GM19397 (cell line): ENCODE measurements around the gene SAMHD1.
"Not testable (repeated sequence)": the region's sequence is repeated elsewhere in the genome, so short reads cannot be mapped to it uniquely, and the experiment has no call there.

Experiments used
- ATAC-seq: cut with Tn5 transposase; IDR thresholded peaks from one replicate; pipeline ENCODE4 v1.9.1; 2021; ENCODE audit warnings: mild to moderate bottlenecking, moderate library complexity; ENCODE audit not compliant: unreplicated experiment

Gene SAMHD1

DNA sequence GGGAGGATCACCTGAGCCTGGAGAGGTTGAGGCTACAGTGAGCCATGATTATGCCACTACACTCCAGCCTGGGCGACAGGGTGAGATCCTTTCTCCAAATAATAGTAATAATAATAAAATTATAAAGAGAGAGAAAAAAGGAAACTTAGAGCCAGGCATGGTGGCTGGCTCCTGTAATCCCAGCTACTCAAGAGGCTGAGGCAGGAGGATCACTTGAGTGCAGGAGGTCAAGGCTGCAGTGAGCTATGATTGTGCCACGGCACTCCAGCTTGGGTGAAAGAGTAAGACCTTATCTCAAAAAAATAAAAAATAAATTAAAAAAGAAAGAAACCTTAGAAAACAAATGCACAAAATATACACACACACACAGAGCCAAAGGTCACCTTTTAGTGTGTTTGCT, 5.2 kb upstream of the SAMHD1 start:
- no peak for ATAC-seq

DNA sequence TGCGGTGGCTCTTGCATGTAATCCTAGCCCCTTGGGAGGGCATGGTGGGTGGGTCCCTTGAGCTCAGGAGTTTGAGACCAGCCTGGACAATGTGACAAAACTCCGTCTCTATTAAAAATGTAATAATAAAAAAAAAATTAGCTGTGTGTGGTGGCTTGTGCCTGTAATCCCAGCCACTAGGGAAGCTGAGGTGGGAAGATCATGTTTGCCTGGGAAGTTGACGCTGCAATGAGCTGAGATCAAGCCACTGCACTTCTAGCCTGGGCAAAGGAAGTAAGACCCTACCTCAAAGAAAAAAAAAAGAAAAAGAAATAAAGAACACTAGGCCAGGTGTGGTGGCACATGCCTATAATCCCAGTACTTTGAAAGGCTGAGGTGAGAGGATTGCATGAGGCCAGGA, 4.5 kb upstream of the SAMHD1 start:
- no peak for ATAC-seq

DNA sequence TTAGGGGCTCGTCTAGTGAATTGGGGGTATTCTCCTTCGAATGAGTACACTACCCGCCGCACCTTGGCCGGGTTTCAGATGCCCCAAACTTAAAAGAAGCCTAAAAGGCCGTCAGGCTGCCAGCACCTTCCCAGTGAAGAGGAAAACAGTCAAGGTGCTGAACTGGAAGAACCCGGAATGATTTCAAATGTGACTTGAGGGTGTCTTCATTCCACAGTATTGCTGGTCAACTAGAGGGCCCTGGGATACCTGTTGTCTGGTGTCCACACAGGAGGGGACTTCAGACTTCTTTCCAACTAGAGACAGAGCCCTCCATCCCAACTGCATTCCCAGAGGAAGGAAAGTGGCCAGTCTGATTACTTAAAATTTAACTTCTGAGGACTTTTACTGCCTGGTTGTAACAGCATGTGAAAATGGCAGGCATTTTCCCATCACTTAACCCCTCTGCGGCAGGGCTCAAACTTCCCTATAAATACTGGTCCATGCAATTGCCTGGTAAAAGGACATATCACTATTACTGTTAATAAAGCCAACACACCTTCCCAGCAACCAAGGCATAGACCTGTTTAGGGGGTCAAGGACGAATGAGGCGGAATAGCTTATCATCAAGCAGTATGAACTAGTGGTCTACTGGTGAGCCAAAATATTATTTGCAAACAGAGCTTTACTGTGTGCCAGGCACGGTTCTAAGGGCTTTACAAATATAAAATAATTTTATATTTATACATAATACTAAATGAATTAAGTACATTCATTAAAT, 651 bp upstream of the SAMHD1 start:
- no peak for ATAC-seq

DNA sequence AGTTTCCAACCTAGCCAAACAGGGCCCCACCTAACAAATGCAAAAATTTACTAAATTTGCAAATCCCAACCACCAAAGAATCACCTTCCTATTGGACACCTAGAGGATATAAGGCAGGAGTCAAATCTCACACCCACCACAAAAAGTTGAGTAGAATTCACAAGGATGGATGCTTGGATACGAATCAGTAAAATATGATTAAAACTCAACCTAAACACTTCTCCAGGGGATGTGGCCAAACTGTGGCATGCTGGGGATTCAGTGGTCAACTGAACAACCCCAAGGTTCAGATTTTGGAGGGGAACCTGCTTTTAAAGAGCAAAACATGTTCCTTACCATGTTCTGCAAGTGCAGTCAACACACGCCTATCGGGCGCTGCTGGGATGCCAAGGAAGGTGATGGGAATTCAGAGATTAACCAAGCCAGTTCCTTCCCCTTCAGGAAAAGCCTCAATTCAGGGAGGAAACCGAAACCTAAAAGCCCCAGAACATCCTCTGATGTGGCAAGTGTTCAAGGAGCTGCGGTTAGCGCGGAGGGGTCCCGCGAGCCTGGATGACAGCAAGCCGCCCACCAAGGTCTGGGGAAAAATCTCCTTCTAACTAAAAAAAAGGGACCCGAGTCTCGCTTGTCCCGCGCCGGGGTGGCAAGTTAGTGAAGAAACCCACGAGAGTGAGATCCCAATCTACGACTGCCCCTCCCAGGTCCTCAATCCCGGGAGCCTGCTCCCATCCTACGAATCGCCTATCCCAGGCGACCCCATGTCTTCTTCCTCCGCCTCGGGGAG, 902 bp downstream of the SAMHD1 start:
- no peak for ATAC-seq

DNA sequence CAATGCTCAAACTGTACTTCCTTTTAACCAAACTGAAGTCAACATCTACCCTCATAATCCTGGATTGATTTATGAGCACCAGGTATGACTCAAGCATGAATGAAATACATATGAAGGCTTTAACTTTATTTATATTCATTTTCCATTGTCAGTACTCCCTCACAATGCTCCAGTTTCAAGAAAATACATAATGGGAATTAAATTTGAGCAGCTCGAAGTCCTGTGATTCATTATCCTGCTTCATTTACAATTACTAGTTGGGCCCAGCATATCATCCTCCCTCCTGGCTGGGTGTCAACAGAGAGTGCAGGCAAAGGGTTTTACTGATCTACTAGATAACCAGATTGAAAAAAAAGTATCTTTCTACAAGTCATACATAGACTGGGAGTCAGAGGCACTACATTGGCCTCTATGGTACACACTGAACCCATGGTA, 10.1 kb downstream of the SAMHD1 start:
- ATAC-seq: no peak

DNA sequence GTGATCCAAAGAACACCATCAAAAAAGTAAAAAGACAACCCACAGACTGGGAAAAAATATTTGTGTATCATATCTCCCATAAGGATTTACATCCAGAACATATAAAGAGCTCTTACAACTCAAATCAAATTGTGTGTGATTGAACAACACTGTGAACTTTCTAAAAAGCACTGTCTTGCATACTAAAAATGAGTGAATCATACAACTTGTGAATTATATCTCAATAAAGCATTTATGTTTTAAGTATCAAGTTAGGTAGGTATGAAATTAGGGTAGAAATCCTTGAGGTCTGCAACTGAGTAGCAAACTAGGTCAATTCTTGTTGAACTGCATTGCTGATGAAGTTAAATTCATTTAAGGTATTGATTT, 14.1 kb downstream of the SAMHD1 start:
- no peak for ATAC-seq

DNA sequence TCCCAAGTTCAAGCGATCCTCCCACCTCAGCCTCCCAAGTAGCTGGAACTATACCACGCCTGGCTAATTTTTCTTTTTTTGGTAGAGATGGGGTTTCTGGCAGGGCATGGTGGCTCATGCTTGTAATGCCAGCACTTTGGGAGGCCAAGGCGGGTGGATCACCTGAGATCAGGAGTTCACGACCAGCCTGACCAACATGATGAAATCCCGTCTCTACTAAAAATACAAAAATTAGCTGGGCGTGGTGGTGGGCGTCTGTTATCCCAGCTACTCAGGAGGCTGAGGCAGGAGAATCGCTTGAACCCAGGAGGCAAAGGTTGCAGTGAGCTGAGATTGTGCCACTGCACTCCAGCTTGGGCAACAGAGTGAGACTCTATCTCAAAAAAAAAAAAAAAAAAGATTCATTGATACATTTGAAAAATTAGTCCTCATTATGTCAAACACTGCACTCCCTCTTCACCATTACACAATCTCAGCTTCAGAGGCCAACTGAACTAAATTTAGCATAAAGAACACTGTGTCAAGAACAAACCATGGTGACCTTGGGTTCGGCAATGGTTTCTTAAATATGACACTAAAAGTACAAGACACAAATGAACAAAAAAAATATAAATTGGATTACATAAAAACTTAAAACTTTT, 14.6 kb downstream of the SAMHD1 start:
- not testable (repeated sequence) for ATAC-seq

DNA sequence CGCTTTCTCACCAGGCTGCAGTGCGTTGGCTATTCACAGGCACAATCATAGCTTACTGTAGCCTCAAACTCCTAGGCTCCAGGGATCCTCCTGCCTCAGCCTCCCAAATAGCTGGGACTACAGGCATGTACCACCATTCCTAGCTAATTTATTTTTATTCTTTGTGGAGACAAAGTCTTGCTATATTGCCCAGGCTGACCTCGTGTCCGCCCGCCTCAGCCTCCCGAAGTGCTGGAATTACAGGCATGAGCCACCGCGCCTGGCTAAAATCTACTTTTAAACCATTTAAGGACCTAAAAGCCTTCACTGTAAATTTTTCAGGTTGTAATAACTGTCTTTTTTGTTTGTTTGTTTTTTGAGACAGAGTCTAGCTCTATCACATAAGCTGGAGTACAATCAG, 15.2 kb downstream of the SAMHD1 start:
- ATAC-seq: no peak

DNA sequence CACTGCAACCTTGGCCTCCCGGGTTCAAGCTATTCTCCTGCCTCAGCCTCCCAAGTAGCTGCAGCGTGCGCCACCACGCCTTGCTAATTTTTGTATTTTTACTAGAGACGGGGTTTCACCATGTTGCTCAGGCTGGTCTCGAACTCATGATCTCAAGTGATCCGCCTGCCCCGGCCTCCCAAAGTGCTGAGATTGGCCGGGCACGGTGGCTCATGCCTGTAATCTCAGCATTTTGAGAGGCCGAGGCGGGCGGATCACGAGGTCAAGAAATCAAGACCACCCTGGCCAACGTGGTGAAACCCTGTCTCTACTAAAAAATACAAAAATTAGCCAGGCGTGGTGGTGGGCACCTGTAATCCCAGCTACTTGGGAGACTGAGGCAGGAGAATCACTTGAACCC, 17.9 kb downstream of the SAMHD1 start:
- ATAC-seq: not testable (repeated sequence)

DNA sequence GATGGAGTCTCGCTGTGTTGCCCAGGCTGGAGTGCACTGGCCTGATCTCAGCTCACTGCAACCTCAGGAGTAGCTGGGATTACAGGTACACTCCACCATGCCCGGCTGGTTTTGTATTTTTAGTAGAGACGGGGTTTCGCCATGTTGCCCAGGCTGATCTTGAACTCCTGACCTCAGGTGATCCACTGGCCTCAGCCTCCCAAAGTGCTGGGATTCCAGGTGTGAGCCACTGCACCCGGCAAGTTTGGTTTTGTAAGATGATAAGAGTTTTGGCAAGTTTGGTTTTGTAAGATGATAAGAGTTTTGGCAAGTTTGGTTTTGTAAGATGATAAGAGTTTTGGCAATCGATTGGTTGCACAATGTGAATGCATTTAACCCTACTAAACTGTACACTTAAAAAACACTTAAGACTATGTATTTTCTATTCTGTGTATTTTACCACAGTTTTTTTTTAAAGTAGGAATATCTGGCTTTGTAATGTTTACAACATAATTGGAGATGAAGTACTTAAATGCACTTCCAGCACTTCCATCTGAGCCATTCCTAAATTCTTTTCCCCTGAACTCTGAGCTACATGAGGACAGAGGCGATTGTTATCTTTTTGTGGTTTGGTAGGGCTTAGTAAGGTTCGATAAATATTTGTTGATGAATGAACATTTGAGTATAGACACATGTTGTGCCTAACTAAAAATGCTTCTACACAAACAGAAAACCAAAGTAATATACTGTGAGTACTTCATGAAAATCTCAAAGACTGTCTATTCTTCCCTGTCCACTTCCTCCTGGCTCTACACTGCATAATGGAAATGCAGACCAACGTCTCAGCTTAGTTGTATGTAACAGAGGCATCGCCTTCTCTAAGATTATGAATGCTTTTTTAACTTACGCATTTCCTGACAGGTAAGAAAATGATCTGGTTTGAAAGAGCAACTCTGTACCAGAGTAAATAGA, 18.8 kb downstream of the SAMHD1 start:
- ATAC-seq: no peak

DNA sequence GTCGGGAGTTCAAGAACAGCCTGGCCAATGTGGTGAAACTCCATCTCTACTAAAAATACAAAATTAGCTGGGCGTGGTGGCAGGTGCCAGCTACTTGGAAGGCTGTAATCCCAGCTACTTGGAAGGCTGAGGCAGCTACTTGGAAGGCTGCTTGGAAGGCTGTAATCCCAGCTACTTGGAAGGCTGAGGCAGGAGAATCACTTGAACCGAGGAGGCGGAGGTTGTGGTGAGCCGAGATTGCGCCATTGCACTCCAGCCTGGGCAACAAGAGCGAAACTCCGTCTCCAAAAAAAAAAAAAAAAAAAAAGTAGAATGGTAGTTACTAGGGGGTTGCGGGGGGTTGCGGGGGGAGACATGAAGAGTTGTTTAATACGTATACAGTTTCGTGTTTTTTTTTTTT, 19.4 kb downstream of the SAMHD1 start:
- not testable (repeated sequence) for ATAC-seq

DNA sequence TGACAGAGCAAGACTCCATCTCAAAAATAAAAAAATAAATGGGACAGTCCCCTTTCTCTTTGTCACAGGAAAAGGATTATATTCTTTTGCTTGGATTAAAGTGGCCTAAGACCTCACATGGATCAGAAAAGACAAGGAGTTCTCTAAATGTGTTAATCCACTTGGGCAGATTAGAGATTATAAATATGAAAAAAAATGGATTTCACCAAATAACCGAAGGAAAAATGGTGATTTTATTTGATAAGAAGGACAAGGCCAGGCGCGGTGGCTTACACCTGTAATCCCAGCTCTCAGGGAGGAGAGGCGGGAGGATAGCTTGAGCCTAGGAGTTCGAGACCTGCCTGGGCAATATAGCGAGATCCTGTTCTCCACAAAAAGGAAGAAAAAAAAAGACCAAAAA, 21.8 kb downstream of the SAMHD1 start:
- ATAC-seq: no peak

DNA sequence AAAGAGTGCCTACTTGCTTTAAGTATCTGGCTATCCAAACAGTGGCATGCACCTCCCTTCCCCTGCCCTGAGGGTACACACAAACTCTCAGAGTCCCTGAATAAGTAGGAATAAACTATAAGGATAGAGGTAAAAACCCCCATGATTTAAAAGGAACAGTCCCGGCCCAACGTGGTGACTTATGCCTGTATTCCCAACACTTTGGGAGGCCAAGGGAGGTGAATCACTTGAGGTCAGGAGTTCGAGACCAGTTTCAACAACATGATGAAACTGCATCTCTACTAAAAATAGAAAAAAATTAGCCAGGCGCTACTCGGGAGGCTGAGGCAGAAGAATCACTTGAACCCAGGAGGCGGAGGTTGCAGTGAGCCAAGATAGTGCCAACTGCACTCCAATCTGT, 22.2 kb downstream of the SAMHD1 start:
- ATAC-seq: no peak

DNA sequence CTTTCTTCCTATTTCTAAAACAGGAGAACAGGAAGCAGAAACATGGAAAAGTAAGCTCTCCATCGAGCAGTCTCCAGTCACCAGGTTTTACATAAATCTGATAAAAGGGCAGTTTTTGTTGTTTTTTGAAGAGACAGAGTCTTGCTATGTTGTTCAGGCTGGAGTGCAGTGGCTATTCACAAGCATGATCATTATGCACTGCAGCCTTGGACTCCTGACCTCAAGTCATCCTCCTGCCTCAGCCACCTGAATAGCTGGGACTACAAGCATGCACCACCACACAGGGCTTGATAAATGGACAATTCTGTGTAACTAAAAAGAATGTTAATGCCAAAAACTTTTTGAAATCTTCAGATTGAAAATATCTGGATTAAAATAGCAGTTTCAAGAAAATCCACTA, 23.8 kb downstream of the SAMHD1 start:
- no peak for ATAC-seq

DNA sequence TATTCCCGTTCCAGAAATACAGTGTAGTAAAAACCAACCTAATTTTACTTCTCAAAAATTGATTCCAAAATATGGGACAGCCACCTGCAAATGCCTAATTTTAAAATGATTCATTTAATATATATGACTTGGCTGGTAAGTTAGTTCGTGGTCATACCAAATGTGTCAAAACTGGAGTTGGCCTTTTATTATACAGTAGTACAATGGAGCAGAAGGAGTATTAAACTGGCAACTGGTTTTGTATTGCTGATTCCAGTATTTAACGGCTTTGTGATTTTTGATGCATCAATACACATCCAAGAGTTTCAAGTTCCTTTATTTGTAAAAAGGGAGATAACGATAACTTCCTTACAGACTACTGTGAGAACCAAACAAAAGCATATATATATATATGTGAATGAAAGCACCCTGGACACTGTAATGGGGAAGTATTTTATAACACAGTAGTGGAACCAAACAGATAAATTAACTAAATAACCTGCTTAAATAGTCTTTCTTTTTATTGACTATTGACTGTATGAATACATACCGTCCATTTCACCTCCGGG, 24.8 kb downstream of the SAMHD1 start:
- no peak for ATAC-seq

DNA sequence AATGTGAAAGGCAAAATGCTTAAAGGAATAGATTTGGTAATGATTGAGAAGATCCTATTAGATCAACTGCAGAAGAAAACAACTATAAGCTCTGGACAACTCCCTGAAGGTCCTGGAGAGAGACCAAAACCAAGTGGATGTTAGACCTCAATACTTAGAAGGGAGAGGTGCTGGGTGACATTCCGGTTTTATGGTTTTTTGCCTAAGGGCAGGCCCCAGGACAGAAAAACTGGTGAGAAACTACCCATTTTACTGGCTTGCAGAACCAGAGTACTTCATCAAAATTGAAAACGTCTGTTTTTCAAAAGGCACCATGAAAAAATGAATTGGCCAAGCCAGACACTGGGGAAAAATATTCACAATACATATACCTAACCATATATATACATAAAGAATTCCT, 26.3 kb downstream of the SAMHD1 start:
- no peak for ATAC-seq

DNA sequence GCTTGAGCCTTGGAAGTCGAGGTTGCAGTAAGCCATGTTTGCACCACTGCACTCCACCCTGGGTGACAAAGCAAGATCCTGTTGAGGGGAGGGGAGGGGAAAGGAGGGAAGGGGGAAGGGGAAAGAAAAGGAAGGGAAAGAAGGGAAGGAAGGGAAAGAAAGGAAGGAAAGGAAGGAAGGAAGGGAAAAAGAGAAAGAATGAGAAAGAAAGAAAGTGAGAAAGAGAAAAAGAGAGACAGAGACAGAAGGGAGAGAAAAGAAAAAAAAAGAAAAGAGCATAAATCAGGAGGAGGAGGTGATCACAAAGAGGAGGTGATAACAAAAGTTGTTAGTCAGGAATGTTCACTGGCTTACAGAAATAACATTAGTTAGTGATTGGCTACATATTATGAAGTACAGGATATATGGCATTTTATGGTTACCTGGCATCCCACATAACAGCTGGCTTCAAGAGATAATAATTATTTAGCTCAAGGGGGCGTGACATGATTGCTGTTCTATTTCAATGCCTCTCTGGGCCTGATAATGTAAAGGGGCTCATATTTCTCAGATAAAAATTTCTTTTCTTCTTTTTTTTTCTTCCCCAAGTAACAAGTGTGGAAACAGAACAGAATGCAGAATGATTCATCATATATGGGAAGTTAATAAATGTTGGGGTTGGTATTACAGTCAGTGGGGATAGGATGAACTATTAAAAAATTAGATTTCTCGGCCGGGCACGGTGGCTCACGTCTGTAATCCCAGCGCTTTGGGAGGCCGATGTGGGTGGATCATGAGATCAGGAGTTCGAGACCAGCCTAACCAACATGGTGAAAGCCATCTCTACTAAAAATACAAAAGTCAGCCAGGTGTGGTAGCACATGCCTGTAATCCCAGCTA, 27.1 kb downstream of the SAMHD1 start:
- ATAC-seq: no peak

DNA sequence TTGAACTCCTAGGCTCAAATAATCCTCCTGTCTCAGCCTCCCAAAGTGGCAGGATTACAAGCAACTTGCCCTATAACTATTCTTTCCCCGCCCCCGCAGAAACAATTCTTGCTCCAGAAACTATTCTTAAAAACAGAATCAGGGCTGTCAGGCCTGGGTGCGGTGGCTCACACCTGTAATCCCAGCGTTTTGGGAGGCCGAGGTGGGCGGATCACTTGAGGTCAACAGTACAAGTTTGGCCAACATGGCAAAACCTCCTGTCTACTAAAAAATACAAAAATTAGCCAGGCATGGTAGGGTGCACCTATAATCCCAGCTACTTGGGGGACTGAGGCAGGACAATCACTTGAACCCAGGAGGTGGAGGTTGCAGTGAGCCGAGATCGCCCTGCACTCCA, 31.2 kb downstream of the SAMHD1 start:
- no peak for ATAC-seq

DNA sequence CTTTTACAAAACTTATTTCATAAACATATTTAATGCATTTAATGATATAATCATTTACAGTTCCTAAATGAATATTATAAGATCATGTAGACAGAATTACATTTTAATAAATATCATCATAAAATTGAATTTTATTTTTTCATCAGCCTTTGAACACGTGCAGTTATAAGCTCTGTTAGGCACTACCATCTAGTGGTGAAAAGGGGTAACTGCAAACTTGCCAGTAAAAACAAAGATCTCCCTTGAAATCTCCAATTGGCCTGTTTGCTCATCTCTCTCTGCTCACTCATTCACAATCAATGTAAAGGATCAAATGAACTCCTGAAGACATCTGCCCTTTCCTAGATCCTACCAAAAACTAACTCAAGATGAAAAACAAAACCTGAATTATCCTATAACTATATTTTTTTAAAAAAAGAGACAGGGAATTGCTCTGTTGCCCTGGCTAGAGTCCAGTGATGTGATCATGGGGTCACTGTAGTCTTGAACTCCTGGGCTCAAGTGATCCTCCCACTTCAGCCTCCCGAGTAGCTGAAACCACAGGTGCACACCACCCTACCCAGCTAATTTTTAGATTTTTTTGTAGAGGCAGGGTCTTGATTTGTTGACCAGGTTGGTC, 31.7 kb downstream of the SAMHD1 start:
- ATAC-seq: no peak
